HepG2 (cell line): ENCODE results near the gene AQP9. TPM values are rescaled to one million over a fixed set of nuclear protein-coding genes. Genes with fewer than 3 reads are reported as not detected.

Experiments used
- ATAC-seq: fragments of 200-7000 bp; cut with Tn5 transposase; 3 replicates; pipeline ENCODE4 v1.9.1; 2020; ENCODE audit warnings: mild to moderate bottlenecking, moderate library complexity
- BruUV-seq: library from RNA; stranded (reverse); fragments of 400-500 nt; replicated peaks from 2 replicates; lab custom pipeline; 2021; lab: Mats Ljungman, UMichigan
- CTCF ChIA-PET: fragments of 300-600 bp; formaldehyde crosslinking; extraction: SDS; loops from one replicate; lab custom pipeline; 2021; ENCODE audit warnings: low total read pairs, inconsistent platforms, low intra/inter-chr PET ratio; lab: Yijun Ruan, JAX
- POLR2A ChIA-PET: fragments of 350-600 bp; sonication (Branson Sonifier 250); formaldehyde crosslinking; loops from one replicate; lab custom pipeline; 2020; ENCODE audit warnings: antibody characterized with exemption, inconsistent platforms; lab: Yijun Ruan, JAX
- DNase-seq: peaks from one replicate; pipeline ENCODE4 v3.0.0-alpha.2; 2015; ENCODE audit warnings: low spot score
- FAIRE-seq: peaks from 3 replicates; lab custom pipeline; 2011; peaks lifted over from hg19 to GRCh38; lab: Jason Lieb, UNC
- H2AFZ ChIP-seq: one replicate; pipeline ENCODE4 v1.6.1; 2011; ENCODE audit warnings: low read length, inconsistent platforms
- H3K27ac ChIP-seq: fragments of 300-600 bp; 3 replicates; pipeline ENCODE4 v1.8.0; 2011; ENCODE audit warnings: mixed run types, mild to moderate bottlenecking, mixed read lengths, low read length, inconsistent platforms; ENCODE audit not compliant: insufficient read depth; ENCODE audit errors: extremely low read length
- H3K27me3 ChIP-seq, 2 experiments: fragments of 200-600 bp in 1 of 2; 2 replicates in 1 of 2; 3 replicates in 1 of 2; pipeline versions ENCODE4 v1.6.0 to v1.8.0; 2011; ENCODE audit warnings: low read length in 2 of 2, mild to moderate bottlenecking in 2 of 2, moderate library complexity in 2 of 2, inconsistent platforms in 1 of 2; ENCODE audit not compliant: insufficient read depth in 2 of 2, control insufficient read depth in 1 of 2
- H3K36me3 ChIP-seq, 2 experiments: fragments of 200-600 bp in 1 of 2; replicated peaks in 1 of 2; 2 replicates in 1 of 2; 3 replicates in 1 of 2; pipeline versions ENCODE4 v1.5.1 to v1.8.0; 2011; ENCODE audit warnings: low read length in 2 of 2, inconsistent platforms in 1 of 2; ENCODE audit not compliant: insufficient read depth in 2 of 2, control insufficient read depth in 1 of 2
- H3K4me1 ChIP-seq: 2 replicates; pipeline ENCODE4 v1.5.1; 2012; ENCODE audit warnings: low read length, inconsistent platforms; ENCODE audit not compliant: insufficient read depth
- H3K4me2 ChIP-seq: 2 replicates; pipeline ENCODE4 v1.6.0; 2011; ENCODE audit warnings: low read depth, low read length, inconsistent platforms
- H3K4me3 ChIP-seq, 3 experiments: fragments of 200-600 bp in 1 of 3; sonication (generic), shearing (Covaris generic) in 1 of 3; replicated peaks in 1 of 3; 2 replicates each; pipeline ENCODE4 v1.5.1; 2011 to 2016; ENCODE audit warnings: low read length in 3 of 3, inconsistent platforms in 2 of 3, low read depth in 2 of 3, mild to moderate bottlenecking in 2 of 3, control low read depth in 1 of 3, mixed read lengths in 1 of 3; ENCODE audit not compliant: insufficient read depth in 1 of 3
- H3K79me2 ChIP-seq: one replicate; pipeline ENCODE4 v1.6.1; 2011; ENCODE audit warnings: low read length, inconsistent platforms; ENCODE audit not compliant: insufficient read depth
- H3K9ac ChIP-seq: 2 replicates; pipeline ENCODE4 v1.6.0; 2011; ENCODE audit warnings: mild to moderate bottlenecking, low read depth, low read length, inconsistent platforms; ENCODE audit not compliant: insufficient read depth
- H3K9me3 ChIP-seq: 2 replicates; pipeline ENCODE4 v1.5.1; 2012; ENCODE audit warnings: mild to moderate bottlenecking, low read length
- H4K20me1 ChIP-seq: 2 replicates; pipeline ENCODE4 v1.6.0; 2011; ENCODE audit warnings: inconsistent platforms, mild to moderate bottlenecking, low read length, moderate library complexity; ENCODE audit not compliant: insufficient read depth
- GLI4 ChIP-seq: sonication (generic); formaldehyde crosslinking; IDR thresholded peaks from 2 replicates; pipeline ENCODE4 v1.5.1; 2020; ENCODE audit warnings: missing genetic modification reagents, mild to moderate bottlenecking, moderate library complexity, borderline replicate concordance
- SAP130 ChIP-seq: IDR thresholded peaks from 2 replicates; pipeline ENCODE4 v1.6.1; 2016; ENCODE audit warnings: low read depth
- SMARCE1 ChIP-seq: fragments of 450-650 bp; IDR thresholded peaks from 2 replicates; pipeline ENCODE4 v1.6.1; 2017; ENCODE audit warnings: borderline replicate concordance
- SRSF1 ChIP-seq: fragments of 200-400 bp; formaldehyde crosslinking; optimal IDR thresholded peaks from 2 replicates; pipeline ENCODE3; 2017; ENCODE audit warnings: mild to moderate bottlenecking, low read depth, low read length, moderate library complexity
- THRA ChIP-seq: sonication (generic); formaldehyde crosslinking; IDR thresholded peaks from 2 replicates; pipeline ENCODE4 v1.4.0; 2020; ENCODE audit warnings: missing genetic modification reagents, borderline replicate concordance
- YEATS2 ChIP-seq: sonication (generic); formaldehyde crosslinking; IDR thresholded peaks from 2 replicates; pipeline ENCODE4 v1.4.0; 2020; ENCODE audit warnings: missing genetic modification reagents, borderline replicate concordance
- ZBTB20 ChIP-seq: sonication (generic); formaldehyde crosslinking; IDR thresholded peaks from 2 replicates; pipeline ENCODE4 v1.8.1; 2023; ENCODE audit warnings: missing genetic modification reagents, low read depth, mild to moderate bottlenecking, borderline replicate concordance
- ZBTB21 ChIP-seq: sonication (generic); formaldehyde crosslinking; IDR thresholded peaks from 2 replicates; pipeline ENCODE4 v1.4.0; 2020; ENCODE audit warnings: missing genetic modification reagents
- ZKSCAN8 ChIP-seq: IDR thresholded peaks from 2 replicates; pipeline ENCODE4 v1.6.1; 2016; ENCODE audit warnings: borderline replicate concordance, missing genetic modification reagents, missing compliant biosample characterization
- ZNF274 ChIP-seq: sonication (generic); formaldehyde crosslinking; IDR thresholded peaks from 2 replicates; pipeline ENCODE4 v1.5.1; 2020; ENCODE audit warnings: mild to moderate bottlenecking, missing genetic modification reagents
- ZNF383 ChIP-seq: sonication (generic); formaldehyde crosslinking; IDR thresholded peaks from 2 replicates; pipeline ENCODE4 v1.4.0; 2020; ENCODE audit warnings: missing genetic modification reagents, mild to moderate bottlenecking, borderline replicate concordance
- ZNF567 ChIP-seq: sonication (generic); formaldehyde crosslinking; IDR thresholded peaks from 2 replicates; pipeline ENCODE4 v1.8.1; 2023; ENCODE audit warnings: mild to moderate bottlenecking, missing genetic modification reagents, borderline replicate concordance
- ZNF720 ChIP-seq: sonication (generic); formaldehyde crosslinking; IDR thresholded peaks from 2 replicates; pipeline ENCODE4 v1.4.0; 2020; ENCODE audit warnings: missing genetic modification reagents
- WGBS: methylation state at CpG from one replicate; pipeline ENCODE4 v1.1.6; 2017; ENCODE audit warnings: low lambda C conversion rate; 5-methylcytosine and 5-hydroxymethylcytosine counted together
- in situ Hi-C: cut with HindIII; loops from 2 replicates; pipeline ENCODE4 v1.10.0; 2017; ENCODE audit warnings: low pct_unique_long_range_greater_than_20kb; ENCODE audit not compliant: extremely low pct_ligation_motif_present
- intact Hi-C: fragments of 100-400 bp; cut with micrococcal nuclease; formaldehyde crosslinking; loops from one replicate; pipeline ENCODE4 v1.10.0; 2022; ENCODE audit not compliant: unreplicated experiment
- polyA plus RNA-seq, 8 experiments: library from polyadenylated mRNA; depleted of rRNA in 3 of 8; stranded (reverse) in 7 of 8; unstranded in 1 of 8; fragments of >200 nt; fragmentation: Illumina TruSeq in 4 of 8; extraction: Trizol in 4 of 8; gene quantifications; 2 replicates each; pipeline versions ENCODE4 v1.2.1 to v1.2.3, GENCODE V29; 2011 to 2016; ENCODE audit warnings: low read depth in 4 of 8, missing spikeins in 1 of 8, mixed read lengths in 1 of 8; ENCODE audit not compliant: insufficient read depth in 1 of 8
- total RNA-seq, 5 experiments: library from RNA; depleted of rRNA; stranded (reverse); fragments of >200 nt; fragmentation: Illumina TruSeq; extraction: Trizol; gene quantifications; 2 replicates each; pipeline ENCODE4 v1.2.3, GENCODE V29; 2016; ENCODE audit warnings: low read depth in 1 of 5
- TF ChIP-seq, protein P1 (sequence below): sonication (generic); formaldehyde crosslinking; IDR thresholded peaks from 2 replicates; pipeline ENCODE4 v1.4.0; 2020; ENCODE audit warnings: missing genetic modification reagents; ENCODE audit errors: not compliant biosample characterization

Gene AQP9
- total and polyA plus RNA-seq, 2 of the 13 experiments (the other 11 are each of a cell fraction or from before 2014, with no cell fraction given), result not detected

DNA sequence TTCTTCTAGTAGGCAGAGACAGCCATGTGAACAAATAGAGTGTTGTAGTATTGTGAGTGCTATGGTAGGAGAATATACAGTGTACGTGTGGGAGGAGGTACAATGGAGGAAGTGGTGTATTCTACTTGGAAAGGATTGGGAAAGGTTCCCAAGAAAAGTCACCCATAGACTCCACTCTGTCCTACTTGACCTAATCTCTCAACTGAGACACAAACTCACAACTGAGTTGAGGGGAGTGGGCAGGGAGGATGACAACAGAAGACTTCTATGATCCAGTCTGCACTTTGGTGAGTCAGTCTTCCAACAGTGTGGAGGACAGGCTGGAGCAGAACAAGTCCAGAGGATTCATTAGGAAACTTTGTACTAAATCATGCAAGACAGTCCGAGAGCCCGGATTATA, 28.8 kb upstream of the AQP9 start:
- no peak for ATAC-seq

DNA sequence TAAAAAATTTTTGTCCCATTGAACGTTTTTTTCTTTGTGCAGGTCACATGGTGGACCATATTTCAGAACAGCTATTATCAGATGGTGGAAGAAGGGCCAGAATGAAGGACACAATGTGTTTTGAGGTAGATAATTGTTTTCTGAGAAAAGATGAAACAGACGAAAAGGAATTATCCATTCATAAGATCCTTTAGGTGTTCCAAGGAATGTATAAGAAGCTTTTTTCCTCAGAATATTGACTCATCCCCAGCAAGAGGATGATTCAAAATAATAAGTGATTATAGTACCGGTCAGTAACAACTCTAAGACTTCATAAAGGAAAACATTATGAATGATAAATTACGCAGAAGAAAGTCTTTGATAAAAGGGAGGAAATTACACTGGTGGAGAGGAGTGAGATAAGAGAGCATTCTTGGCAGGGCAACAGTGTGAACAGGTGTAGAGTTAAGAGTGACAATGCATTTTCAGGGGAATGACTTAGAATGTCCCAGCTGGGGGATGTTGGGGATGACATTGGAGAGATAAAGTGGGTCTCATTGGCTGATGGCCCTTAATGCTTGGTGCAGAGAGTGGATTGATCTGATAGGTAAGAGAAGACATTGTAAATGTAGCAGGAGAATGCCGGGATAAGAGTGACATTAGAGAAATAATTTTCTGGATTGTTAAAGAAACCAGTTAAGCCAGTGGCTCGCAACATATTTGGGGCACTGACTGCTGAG, 27.0 kb upstream of the AQP9 start:
- no peak for FAIRE-seq
- TF ChIP-seq, protein P1, sequence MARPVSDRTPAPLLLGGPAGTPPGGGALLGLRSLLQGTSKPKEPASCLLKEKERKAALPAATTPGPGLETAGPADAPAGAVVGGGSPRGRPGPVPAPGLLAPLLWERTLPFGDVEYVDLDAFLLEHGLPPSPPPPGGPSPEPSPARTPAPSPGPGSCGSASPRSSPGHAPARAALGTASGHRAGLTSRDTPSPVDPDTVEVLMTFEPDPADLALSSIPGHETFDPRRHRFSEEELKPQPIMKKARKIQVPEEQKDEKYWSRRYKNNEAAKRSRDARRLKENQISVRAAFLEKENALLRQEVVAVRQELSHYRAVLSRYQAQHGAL (CRISPR knock-in tag), result no peak
- no peak for TF ChIP-seq THRA (CRISPR knock-in tag)
- intact Hi-C loops, result no loop called here
- ChIA-PET POLR2A (no interaction called here), CTCF (no interaction called here)
- Histone ChIP-seq H3K4me2 (no peak overlapping the region), H3K4me3 (no peak overlapping the region), H3K79me2 (no peaks in the 10 kb centered on the region), H2AFZ (no peak overlapping the region), H3K27me3 (no peaks in the 10 kb centered on the region), H3K9me3 (no peaks in the 10 kb centered on the region), H3K27ac (no peak overlapping the region), H3K36me3 (no peaks in the 10 kb centered on the region), H4K20me1 (no peaks in the 10 kb centered on the region), H3K4me1 (peaks cover 19% of the 10 kb centered on the region), H3K9ac (no peak overlapping the region)
- no TSS peak for BruUV-seq
- in situ Hi-C loops, result loop anchor here (10.0 kb wide), 1 partner anchor 74 kb away; no protein-coding TSS in a partner anchor
- 53% methylated on average over 6 of the region's 6 CpGs for WGBS
- ATAC-seq, result no peak
- no peak for DNase-seq

More for the DNA sequence above, 28.8 kb upstream of the AQP9 start:
- Histone ChIP-seq H2AFZ (no peak overlapping the region), H4K20me1 (no peaks in the 10 kb centered on the region), H3K79me2 (no peaks in the 10 kb centered on the region), H3K27me3 (no peaks in the 10 kb centered on the region), H3K9me3 (no peaks in the 10 kb centered on the region), H3K4me1 (peaks cover 5% of the 10 kb centered on the region), H3K4me3 (no peak overlapping the region), H3K9ac (no peak overlapping the region), H3K36me3 (no peaks in the 10 kb centered on the region), H3K4me2 (no peak overlapping the region), H3K27ac (no peak overlapping the region)
- FAIRE-seq (no peak), DNase-seq (no peak)
- CTCF ChIA-PET, result no interaction called here
- no TSS peak for BruUV-seq
- intact Hi-C loops (no loop called here), in situ Hi-C loops (no loop called here)
- TF ChIP-seq GLI4 (CRISPR knock-in tag) (no peak), ZBTB20 (no peak), ZNF274 (CRISPR knock-in tag) (no peak), ZNF567 (CRISPR knock-in tag) (no peak), ZNF383 (CRISPR knock-in tag) (no peak), SAP130 (no peak), ZKSCAN8 (CRISPR knock-in tag) (no peak), ZBTB21 (no peak), ZNF720 (CRISPR knock-in tag) (no peak), SRSF1 (no peak), YEATS2 (no peak), SMARCE1 (no peak)
- WGBS, result 22% methylated on average over 3 of the region's 3 CpGs
- POLR2A ChIA-PET, result no interaction called here
